Endothelial cell (in vitro differentiated cells): ENCODE data around the gene SCNM1. TPM values are rescaled to one million over a fixed set of nuclear protein-coding genes. Genes with fewer than 3 reads are reported as not detected.

Source experiments
- DNase-seq: peaks from one replicate; pipeline ENCODE4 v3.0.0; 2021; ENCODE audit warnings: low spot score
- H3K27ac Mint-ChIP-seq: one replicate; pipeline ENCODE4 v1.8.0; 2021; ENCODE audit warnings: mixed read lengths, inconsistent platforms; ENCODE audit not compliant: unreplicated experiment
- H3K27me3 Mint-ChIP-seq: one replicate; pipeline ENCODE4 v1.8.0; 2021; ENCODE audit warnings: mild to moderate bottlenecking, moderate library complexity, mixed read lengths, inconsistent platforms; ENCODE audit not compliant: unreplicated experiment
- H3K36me3 Mint-ChIP-seq: one replicate; pipeline ENCODE4 v1.8.0; 2021; ENCODE audit warnings: mild to moderate bottlenecking, low read depth, mixed read lengths, inconsistent platforms; ENCODE audit not compliant: unreplicated experiment
- H3K4me1 Mint-ChIP-seq: one replicate; pipeline ENCODE4 v1.8.0; 2021; ENCODE audit warnings: mild to moderate bottlenecking, mixed read lengths, inconsistent platforms; ENCODE audit not compliant: unreplicated experiment
- H3K4me3 Mint-ChIP-seq: one replicate; pipeline ENCODE4 v1.8.0; 2021; ENCODE audit warnings: mild to moderate bottlenecking, mixed read lengths, inconsistent platforms; ENCODE audit not compliant: unreplicated experiment
- H3K9me3 Mint-ChIP-seq: one replicate; pipeline ENCODE4 v1.8.0; 2021; ENCODE audit warnings: mixed read lengths, inconsistent platforms; ENCODE audit not compliant: unreplicated experiment
- total RNA-seq: library from RNA; stranded (reverse); fragmentation: NEBNext Ultra II Directional; extraction: Animal tissue kit (Norgen Biotek cat#: 25700); gene quantifications from one replicate; pipeline ENCODE4 v1.2.1, GENCODE V29; 2021; ENCODE audit not compliant: unreplicated experiment
- TF ChIP-seq, protein P1 (sequence below): fragments of 200-600 bp; sonication (generic); IDR thresholded peaks from one replicate; pipeline ENCODE4 v1.5.0; 2021; ENCODE audit warnings: antibody characterized with exemption; ENCODE audit not compliant: unreplicated experiment

Gene SCNM1
- total RNA-seq, 1 donor from 2014 or later, result 48.3 TPM

DNA sequence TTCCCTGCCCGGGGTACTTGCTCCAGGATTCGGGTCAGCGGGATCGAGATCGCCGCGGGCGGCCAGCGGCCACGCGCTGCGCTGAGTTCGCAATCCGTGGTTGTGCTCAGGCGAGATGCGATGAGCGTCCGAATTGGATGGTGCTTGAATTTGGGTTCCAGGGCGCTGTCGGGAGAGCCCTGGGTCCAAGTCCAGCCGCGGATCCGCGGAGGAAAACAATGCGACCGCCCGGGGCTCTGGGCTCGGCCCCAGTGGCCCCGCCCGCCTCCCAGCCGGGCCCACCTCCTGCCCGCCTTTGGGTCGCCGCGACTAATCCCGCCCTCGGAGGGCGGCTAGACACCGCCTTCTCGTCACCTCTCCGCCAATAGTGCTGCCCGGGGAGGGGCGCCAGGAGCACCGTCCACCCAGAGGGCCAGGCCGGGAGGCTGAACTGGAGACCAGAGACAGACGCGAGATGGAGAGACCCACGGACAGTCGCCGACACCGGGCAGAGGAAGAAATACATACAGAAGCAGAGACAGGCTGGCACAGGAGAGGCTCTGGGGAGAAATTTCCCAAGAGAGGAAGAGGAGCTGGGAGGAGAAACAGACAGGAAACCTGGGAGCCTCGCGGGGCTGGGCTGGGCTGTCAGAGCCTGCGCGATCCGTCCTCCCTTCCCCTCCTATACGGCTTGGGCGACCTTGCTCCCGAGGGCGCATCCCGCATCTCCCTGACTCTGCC is 19.4 kb upstream of the SCNM1 start, which contains the start of gene SEMA6C:
Gene SEMA6C (minus strand): TSS at position 220 of the 720 bp plus-strand sequence. CDS start 4,010 bp downstream, outside the sequence.
- Mint-ChIP-seq H3K27ac (peak within 1 kb of the TSS; percentile 93), H3K36me3 (peaks cover 18% of the 10 kb centered on the region), H3K27me3 (peaks cover 8% of the 10 kb centered on the region), H3K4me1 (peaks cover 57% of the 10 kb centered on the region), H3K9me3 (no peaks in the 10 kb centered on the region), H3K4me3 (peak within 1 kb of the TSS; percentile 97)
- peak; percentile 94 for DNase-seq
- TF ChIP-seq, protein P1, sequence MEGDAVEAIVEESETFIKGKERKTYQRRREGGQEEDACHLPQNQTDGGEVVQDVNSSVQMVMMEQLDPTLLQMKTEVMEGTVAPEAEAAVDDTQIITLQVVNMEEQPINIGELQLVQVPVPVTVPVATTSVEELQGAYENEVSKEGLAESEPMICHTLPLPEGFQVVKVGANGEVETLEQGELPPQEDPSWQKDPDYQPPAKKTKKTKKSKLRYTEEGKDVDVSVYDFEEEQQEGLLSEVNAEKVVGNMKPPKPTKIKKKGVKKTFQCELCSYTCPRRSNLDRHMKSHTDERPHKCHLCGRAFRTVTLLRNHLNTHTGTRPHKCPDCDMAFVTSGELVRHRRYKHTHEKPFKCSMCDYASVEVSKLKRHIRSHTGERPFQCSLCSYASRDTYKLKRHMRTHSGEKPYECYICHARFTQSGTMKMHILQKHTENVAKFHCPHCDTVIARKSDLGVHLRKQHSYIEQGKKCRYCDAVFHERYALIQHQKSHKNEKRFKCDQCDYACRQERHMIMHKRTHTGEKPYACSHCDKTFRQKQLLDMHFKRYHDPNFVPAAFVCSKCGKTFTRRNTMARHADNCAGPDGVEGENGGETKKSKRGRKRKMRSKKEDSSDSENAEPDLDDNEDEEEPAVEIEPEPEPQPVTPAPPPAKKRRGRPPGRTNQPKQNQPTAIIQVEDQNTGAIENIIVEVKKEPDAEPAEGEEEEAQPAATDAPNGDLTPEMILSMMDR, result no peak

DNA sequence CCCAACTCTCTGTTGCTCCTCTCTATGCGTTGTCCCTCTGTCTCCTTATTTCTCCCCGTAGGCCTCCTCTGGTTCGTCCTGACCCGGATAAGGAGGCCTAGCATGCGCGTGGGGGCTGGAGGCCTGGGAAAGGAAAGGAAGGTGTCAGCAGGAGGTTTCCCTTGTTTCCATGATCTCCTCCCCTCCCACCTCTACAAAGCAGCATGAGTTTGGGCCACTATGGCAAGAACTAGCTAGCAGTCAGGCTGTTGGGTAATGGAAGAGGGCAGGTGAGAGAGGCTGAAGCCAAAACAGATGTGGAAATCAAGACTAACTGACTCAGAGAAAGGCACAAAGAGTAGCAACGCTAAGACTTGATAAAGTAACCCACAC is 18.8 kb upstream of the SCNM1 start:
- Mint-ChIP-seq H3K4me1 (peaks cover 56% of the 10 kb centered on the region), H3K27ac (peak overlapping the region; percentile 93), H3K36me3 (peaks cover 18% of the 10 kb centered on the region), H3K27me3 (peaks cover 8% of the 10 kb centered on the region), H3K9me3 (no peaks in the 10 kb centered on the region), H3K4me3 (peak overlapping the region; percentile 97)
- TF ChIP-seq, protein P1, result no peak
- no peak for DNase-seq

DNA sequence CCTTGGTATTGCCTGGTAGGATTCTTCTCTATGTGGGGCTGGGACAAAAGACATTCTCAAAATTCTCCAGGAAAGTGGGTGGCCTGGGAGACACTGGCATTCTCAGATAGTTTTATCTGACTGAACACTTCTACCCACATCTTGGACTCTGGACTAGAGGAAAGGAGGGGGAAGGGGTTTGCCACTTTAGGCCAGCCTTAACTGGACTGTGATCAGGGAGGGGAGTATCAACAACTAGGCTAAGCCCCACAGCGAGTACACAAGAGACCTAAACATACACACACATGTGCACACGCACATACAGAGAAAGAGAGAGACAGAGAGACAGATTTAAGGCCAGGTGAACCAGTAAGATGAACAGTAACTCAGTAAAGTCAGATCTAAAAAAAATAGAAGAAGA is 18.3 kb upstream of the SCNM1 start:
- TF ChIP-seq, protein P1, result no peak

DNA sequence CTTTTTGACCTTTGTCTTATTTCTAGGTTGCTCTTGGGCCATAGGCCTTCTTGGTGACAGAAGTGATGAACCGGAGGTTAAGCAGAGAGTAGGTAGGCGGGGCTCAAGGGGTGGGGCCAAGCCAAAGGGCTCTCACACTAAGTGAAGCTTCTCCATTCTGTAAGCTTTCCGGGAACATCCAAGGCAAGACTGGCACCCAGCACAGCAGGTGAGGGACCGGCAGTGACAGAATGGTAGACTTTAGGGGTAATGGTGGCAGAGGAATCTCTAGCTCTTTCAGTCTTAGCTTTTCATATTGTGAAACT is 9.5 kb upstream of the SCNM1 start, which contains the start of gene TNFAIP8L2:
Gene TNFAIP8L2 (plus strand): TSS at position 135 of the 305 bp plus-strand sequence. CDS start 2,049 bp downstream, outside the sequence.
- Mint-ChIP-seq H3K27ac (peak within 1 kb of the TSS; percentile 44), H3K36me3 (peaks cover 19% of the 10 kb centered on the region), H3K9me3 (no peaks in the 10 kb centered on the region), H3K27me3 (peaks cover 11% of the 10 kb centered on the region), H3K4me1 (peaks cover 31% of the 10 kb centered on the region), H3K4me3 (peak within 1 kb of the TSS; percentile 34)
- TF ChIP-seq, protein P1, result no peak
- no peak for DNase-seq

More for the DNA sequence above, 18.3 kb upstream of the SCNM1 start:
- peaks cover 8% of the 10 kb centered on the region for H3K27me3 Mint-ChIP-seq
- no peak for DNase-seq
- peak overlapping the region; percentile 93 for H3K27ac Mint-ChIP-seq
- H3K36me3 Mint-ChIP-seq, result peaks cover 18% of the 10 kb centered on the region
- H3K4me3 Mint-ChIP-seq, result peak overlapping the region; percentile 97
- H3K9me3 Mint-ChIP-seq, result no peaks in the 10 kb centered on the region
- H3K4me1 Mint-ChIP-seq, result peaks cover 53% of the 10 kb centered on the region

DNA sequence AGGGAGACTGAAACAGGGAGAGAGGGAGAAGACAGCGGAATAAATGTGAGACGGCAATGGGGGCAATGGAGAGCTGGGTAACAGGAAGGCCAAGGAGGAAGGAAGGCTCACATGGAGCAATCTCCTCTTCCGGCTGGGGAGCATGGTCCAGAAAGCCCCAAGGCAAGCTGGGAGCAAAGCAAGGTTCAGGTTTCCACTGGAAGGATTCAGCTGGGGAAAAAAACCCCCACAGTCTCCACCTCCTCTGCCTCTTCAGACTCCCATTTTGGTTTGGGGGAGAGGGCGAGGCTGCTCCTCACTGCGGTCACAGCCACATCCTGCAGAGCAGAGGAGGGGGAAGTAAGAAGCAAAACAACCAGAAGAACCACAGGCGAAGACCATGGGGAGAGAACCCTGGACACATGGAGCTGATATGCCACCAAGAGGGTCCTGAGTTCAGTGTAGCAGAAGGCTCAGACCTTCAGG is 8.8 kb upstream of the SCNM1 start:
- H3K9me3 Mint-ChIP-seq, result no peaks in the 10 kb centered on the region
- peaks cover 25% of the 10 kb centered on the region for H3K36me3 Mint-ChIP-seq
- H3K4me3 Mint-ChIP-seq, result peak overlapping the region; percentile 34
- DNase-seq, result no peak
- TF ChIP-seq, protein P1, result no peak
- H3K4me1 Mint-ChIP-seq, result peaks cover 31% of the 10 kb centered on the region
- H3K27ac Mint-ChIP-seq, result peak overlapping the region; percentile 44
- peaks cover 11% of the 10 kb centered on the region for H3K27me3 Mint-ChIP-seq
